Measurements from ENCODE around the gene GREB1.

GRCh38 chr2:11625671-11626070, 91.8 kb downstream of the GREB1 start:
- TF ChIP-seq CTCF (conservative IDR thresholded peaks at IDR 0.05 in 1 of 2, IDR thresholded peaks at IDR 0.05 in 1 of 2; ENCODE audit: extremely low read depth in 1 of 2, insufficient read depth in 1 of 2, low read depth in 1 of 2, low read length in 2 of 2), result no peak
- no peak for TF ChIP-seq EZH2 (IDR thresholded peaks at IDR 0.05; ENCODE audit: borderline replicate concordance, low read length)
